ENCODE results near the gene NUTM2G.
"Not testable (repeated sequence)": the region's sequence is repeated elsewhere in the genome, so short reads cannot be mapped to it uniquely, and the experiment has no call there.

Gene NUTM2G

GRCh38 chr9:96949346-96949745 lies 20.7 kb downstream of the NUTM2G start:
- DNase-seq (ENCODE audit: low read depth): not testable (repeated sequence)

- DNase-seq (ENCODE audit: low read depth): not testable (repeated sequence)
Measured at GRCh38 chr9:96950539-96950938, 21.9 kb downstream of the NUTM2G start.

DNA sequence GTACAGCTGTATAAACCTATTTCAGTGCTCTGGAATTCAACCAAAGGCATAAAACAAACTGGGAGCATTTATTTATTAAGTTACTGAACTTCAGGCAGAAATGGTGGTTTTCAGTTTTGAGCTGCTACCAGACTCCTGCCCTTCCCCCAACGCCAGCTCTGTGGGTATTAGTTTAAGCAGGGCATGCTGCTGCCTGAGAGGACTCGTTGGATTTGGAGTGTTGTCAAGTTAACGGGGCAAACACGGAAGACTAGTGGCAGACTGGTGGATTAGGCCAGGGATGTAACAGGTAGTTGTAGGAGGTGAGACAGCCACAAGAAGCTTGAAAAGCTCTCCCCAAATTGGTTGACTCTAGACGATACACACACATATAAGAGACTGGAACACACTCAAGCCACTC lies 38.9 kb downstream of the NUTM2G start:
- not testable (repeated sequence) for DNase-seq (ENCODE audit: low read depth)

GRCh38 chr9:96972552-96972951 lies 43.9 kb downstream of the NUTM2G start:
- not testable (repeated sequence) for DNase-seq (ENCODE audit: low read depth)

- not testable (repeated sequence) for DNase-seq (ENCODE audit: low read depth)
Measured at GRCh38 chr9:96974037-96974436, 45.4 kb downstream of the NUTM2G start.

GRCh38 chr9:96983496-96984122 lies 55.0 kb downstream of the NUTM2G start:
- DNase-seq (ENCODE audit: low read depth): not testable (repeated sequence)

DNA sequence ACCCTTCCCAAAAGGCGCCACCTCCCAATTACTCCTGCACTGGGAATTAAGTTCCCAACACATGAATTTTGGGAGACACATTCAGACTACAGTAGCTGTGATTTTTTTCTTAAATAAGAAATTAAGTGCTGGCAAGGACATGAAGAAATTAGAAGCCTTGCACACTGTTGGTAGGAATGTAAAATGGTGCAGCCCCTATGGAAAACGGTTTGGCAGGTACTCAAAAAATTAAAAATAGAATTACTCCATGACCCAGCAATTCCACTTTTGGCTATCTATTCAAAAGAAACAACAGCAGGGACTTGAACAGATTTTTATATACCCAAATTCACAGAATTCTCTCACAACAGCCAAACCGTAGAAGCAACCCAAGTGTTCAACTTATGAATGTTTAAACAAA lies 55.5 kb downstream of the NUTM2G start:
- DNase-seq (ENCODE audit: low read depth): not testable (repeated sequence)

DNA sequence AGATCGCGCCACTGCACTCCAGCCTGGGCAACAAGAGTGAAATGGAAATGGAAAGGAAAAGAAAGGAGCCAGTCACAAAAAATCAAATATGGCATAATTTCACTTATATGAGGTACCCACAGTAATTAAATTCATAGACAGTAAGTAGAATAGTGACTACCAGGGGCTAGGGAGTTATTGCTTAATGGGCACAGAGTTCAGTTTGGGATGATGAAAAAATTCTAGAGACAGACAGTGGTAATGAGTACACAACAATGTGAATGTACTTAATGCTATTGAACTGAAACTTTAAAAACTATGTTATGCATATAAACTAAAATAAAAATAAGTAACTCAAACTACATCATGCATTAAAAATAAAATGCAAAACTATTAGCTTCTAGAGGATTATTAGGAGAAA lies 56.2 kb downstream of the NUTM2G start:
- DNase-seq (ENCODE audit: low read depth): not testable (repeated sequence)

Measured in activated T-helper 9 cell treated with anti-CD3 and anti-CD28 coated beads, Interleukin-2, amount 50 U/mL, for 16 hours (primary cell).